ENCODE results near the gene SPACA7.
"Not testable (repeated sequence)": the region's sequence is repeated elsewhere in the genome, so short reads cannot be mapped to it uniquely, and the experiment has no call there.

The SPACA7 gene

DNA sequence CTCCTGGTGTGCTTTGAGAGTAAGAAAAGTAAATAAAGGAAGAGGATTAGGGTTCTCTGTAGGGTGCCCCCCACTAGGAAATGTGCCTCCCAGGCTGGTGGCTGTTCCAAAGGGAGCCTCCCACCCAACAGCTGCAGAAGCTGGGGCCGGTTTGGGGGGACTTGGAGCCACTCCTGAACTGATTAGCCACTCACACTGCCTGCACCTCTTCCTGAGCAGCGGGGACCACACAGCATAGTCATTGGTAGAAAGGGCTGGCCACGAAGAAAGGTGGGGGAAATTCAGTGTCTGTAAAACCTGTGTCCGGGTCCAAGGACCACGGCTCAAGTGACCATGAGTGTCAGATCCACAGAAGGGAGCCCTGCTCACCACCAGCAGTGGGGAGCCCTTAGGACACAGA is 55.6 kb downstream of the SPACA7 start:
- no peak for DNase-seq

DNA sequence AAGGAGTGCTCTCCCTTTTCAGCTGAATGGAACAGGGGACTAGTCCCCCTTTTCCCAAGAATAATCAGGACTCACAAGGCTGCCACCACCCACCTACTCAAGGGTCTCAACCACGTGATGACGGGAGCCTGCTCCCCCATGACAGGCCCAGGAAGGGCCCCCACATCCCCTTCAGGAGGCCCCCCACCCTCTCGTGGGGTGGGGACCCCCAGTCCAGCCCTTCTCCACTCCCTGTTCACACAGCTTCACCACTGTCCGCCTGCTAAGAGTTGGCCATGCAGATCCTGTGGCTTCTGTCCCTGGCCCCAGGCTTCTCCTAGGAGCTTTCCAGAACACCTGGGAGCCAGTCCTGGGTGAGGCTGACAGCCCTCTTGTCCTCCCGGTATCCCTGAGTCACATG is 56.6 kb downstream of the SPACA7 start:
- not testable (repeated sequence) for DNase-seq

DNA sequence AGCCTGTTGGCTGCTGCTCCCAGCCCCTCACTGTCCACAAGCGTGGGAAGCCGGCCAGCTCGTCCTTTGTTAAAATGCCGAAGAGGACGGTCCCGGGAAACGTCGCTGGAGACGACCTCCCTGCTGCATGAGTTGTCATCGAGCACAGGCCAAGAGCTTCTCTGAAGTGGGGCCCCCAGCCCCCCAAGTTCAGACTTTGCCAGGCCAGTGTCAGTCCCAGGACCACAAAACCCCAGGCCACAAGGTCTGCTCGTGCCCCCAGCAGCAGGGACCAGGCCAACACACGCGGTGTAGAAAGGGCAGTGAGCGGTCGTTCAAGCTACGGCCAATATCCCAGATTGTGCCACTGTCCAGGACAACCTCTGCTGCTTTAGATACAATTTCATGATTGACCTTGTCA is 57.4 kb downstream of the SPACA7 start:
- DNase-seq = not testable (repeated sequence)

DNA sequence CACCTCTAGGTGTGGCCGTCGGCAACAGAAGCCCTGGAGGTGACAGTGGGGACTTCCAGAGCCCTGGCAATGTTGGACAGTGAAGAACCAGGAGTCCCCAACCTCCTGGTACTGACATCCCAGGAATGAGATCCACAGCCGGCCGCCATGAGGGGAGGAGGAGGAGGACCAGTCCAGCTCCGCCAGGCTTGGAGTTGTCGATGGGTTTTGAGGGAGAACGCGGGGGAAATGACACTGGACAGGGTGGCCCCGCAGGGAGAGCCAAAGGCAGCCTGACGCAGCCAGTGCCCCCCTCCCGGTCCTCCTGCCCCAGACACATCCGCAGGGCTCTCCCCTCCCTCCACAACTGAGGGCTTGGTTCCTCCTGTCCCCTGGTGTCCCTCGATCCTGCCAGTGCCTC is 57.9 kb downstream of the SPACA7 start:
- no peak for DNase-seq

DNA sequence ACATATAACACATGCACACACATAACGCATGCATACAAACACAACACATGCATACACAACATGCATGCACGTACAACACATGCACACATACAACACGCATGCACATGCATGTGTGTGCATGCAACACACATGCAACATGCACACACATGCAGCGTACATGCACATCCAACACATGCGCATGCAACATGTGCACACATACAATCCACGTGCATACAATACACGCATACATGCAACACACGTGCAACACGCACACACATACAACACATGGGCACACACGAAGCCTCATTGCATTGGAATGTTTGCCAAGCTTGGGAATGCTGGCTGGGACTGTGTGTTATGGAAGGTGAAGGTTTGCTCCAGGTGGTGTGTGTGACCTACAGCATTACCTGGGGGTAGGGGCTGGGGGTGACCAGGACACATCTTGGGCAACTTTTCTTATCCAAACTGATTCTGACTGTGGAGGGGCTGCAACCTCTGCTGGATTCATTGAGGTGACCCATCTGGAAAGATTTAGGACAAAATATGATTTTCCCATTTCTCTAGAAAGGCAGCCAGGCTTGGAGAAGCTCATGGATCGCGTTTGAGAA is 58.9 kb downstream of the SPACA7 start:
- no peak for DNase-seq

DNA sequence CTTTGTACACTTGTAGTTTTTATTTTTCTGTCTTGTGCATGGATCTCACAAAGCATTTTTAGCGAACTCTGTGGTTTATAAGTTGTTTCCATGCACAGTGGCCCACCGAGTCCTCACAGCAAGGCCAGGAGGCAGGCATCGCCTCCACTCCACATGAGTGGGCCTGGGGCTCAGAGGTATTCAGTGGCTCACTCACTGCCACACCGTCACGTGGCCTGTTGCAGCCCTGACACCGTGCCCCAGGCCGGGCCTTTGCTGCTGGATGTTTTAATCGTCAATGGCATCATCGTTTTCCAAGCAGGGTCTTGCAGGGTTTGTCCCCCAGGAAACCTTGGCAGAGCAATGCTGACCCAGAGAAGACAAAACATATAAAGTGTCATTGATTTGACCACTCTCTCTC is 59.8 kb downstream of the SPACA7 start:
- no peak for DNase-seq

DNA sequence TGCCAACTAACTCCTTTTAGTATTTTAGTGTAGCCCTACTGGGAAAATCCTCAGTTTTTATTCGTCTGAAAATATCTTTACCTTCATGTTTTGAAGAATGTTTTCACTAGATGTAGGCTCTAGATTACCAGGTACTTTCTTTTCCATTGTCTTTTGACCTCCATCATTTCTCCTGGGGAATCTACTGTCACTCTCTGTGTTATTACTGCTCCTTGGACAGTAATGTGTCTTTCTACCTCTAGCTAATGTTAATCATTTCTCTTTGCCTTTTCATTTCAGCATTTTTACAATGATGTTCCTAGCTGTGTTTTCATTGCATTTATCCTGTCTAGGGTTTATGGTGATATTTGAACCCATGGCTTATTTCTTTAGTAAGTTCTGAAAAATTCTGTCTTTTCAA is 61.9 kb downstream of the SPACA7 start:
- no peak for DNase-seq

DNA sequence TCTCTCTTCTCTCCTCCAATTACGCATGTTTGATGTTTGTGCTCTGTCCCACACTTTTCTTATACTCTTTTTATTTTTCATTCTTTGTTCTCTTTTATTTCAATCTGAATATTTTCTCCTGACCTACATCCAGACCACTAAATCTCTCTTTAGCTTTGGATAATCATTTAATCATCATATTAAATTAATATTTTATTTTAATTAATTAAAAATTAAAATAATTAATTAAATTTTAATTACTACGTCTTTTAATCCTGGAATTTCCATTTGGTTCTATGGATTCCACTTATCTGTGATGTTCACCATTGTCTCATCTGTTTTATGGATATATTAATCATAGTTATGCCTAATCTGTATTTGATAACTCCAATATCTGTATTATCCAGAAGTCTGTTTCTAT is 62.4 kb downstream of the SPACA7 start:
- no peak for DNase-seq

DNA sequence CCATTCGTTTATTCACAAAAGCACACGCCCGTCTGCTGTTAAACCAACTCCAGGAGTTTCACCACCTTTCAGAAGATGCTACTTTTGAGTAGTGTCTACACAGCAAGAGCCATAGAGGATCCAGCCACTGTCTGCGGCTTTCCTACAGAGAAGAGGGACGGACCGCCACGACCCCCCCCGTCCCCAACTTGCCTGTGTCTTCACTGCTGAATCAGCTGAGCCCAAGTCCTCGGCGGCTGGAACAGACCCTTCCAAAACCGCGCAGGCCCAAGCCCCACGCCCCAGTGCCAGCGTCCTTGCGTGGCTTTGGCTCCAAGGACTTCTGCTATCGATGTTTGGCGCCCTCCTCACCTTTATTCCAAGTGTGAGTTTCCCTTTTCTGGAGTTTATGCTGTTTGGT is 65.1 kb downstream of the SPACA7 start:
- DNase-seq = no peak

DNA sequence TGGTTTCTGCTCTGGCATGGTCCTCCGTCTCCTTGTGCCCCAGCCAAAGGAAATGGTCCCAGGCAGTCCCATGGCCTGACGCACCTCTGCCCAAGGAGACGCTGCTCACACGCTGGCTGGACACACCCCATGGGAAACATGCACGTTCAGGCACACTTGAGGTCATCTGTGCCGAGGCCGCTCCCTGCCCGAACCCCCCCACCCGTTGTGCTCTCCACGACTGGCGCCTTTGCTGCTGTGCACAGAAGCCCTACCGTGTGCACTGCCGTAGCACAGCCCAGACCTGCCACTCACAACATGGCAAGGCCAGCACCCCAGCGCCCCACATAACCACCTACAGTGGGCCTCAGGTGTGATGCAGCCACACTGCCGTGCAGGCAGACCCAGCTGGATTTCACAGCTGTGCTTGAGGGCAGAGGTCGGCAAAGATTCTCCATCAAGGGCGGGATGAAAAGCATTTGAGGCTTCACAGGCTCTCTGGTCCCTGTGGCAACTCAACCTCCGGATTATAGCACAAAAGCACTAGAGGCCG is 65.7 kb downstream of the SPACA7 start:
- no peak for DNase-seq

DNA sequence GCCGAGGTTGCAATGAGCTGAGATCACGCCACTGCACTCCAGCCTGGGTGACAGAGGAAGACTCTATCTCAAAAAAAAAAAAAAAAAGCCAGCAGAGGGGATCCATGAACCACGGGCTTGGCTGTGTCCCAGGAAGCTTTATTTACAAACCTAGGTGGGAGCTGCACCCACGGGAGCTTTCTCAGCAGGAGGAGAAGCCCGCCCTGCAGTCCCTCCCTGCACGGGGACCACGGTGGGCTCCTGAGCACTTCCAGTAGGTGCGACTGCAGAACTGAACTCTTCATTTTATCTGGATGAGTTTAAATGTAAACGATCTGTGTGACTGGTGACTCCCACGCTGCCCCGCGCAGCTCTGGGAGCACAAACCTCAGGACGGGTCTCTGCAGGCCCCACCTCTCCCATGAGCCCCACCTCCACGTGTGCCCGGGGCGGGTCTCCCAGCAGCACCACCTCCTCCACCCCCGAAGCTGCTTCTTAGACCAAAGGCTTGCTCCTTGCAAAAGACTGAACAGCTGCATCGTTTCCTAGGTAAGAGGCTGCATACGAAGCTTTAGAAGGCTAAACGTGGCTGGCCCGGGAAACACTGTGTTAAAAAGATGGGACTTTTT is 66.4 kb downstream of the SPACA7 start:
- no peak for DNase-seq

DNA sequence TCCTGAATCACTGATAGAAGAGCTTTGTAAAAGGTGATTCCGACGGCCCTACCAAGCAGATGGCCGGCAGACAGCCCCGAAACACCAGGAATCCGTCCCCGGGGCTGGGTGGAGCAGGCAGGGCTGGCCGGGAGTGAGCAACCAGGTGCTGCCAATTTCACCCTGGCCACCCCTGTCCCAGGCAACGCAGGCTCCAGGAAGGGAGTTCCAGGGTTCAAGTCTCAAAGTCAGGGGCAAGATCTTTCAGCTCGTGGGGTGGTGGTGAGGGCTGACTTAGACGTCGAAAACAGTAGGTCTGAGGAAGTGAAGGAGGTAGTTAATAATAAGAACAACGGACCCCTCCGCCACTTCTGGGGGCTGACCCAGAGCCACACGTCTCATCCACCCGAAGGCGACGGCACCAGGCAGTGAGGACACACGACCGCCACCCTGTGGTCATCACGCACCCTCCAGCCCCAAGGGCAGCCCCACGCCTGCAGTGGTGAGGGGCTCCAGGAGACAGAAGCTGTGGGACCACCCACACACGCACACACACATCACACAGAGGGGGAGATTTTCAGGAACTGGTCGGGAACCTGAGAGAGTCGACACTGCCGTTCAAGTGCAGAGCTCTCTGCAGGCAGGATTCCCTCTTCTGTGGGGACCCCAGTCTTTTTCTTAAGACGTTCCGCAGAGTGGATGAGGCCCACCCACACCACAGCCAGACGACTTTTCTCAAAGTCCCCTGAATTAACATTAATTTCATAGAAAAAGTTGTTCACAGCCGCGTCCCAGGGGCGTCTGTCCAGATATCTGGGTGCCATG is 67.2 kb downstream of the SPACA7 start:
- no peak for DNase-seq

DNA sequence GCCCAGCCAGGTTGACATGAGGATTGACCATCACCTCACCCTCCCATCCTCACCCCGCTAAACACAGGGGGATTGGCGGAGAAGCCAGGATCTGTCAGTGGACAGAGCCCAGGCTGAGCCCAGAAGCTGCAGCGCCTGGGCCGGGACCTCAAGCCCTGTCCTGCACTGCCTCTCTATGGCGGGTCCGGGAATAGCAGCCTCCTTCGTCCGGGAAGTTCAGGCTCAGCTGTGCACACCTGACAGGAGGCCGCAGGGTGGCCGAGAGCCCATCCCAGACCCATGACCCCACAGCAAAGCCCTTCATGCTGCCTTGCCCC is 67.8 kb downstream of the SPACA7 start:
- no peak for DNase-seq

DNA sequence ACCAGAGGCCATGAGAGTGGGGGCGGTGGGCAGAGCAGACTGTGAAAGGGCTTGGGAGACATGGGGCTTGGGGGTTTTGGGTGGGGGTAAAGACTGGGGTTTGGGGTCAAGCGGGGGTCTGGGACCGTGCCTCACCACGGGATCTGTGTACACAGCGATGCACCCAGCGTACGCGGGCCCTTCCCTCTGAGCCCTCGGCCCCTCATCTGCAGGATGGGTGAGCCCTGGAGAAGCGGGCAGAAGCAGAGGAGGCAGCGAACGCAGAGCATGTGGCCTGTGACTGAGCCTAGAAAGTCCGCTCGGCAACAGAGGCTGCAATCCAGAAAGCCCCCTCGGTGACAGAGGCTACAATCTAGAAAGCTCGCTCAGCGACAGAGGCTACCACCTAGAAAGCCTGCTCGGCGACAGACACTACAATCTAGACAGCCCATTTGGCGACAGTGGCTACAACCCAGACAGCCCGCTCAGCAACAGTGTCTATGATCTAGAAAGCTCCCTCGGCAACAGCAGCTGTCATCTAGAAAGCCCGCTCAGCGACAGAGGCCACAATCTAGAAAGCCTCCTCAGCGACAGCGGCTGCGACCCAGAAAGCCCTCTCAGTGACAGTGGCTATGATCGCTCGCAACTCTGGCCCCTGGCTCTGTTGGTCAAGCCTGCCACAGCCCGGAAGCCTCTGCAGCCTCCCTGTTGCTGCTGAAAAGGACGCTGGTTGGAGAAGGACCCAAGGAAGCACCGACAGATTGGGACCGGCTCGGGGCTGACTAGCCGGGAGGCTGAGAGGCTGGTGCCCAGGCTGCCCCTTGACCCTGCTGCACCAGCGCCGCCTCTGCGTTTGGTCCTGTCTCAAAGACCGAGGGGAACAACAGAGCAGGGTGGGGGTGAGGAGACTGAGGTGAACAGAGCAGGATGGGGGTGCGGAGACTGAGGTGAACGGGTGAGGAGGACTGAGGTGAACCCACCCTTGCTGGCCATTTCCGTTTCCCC is 68.6 kb downstream of the SPACA7 start:
- DNase-seq = no peak

DNA sequence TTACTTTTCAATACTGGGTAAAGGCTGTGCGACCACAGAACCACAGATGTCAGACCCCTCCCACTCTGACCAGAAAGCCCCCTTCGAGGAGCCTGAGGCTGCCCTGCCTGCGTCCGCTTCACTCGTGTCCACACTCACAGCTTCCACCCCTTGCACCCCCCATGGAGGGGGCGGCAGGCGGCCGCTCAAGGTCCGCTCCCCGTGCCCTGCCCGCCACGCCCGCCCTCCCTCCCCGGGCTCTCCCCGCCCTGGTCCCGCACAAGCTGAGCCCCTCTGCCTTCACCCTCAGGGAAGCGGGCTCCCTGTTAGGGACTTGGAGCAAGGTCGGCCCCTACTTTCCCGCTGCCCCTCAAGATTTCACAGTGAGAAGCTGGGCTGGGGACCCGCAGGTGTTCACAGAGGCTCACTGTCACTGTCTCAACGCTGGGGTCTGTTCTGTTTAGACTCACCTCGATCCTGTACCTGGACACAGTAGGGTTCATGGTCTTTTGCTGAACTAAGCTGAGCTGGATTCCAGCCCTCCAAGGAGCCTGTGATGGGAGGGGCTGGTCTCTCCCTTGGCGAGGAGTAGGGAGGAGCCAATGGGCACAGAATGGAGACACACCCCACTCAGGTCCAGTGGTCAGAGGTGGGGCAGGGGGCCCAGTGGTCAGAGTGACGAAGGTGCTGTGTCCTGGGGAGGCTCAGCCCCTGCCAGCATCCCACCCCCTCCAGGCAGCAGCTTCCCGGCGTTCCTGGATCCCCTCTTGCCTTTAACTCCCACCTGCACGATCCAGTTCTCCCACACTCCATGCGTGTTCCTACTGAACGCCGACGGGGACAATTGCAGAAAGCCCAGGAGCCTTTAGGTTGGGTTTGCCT is 69.5 kb downstream of the SPACA7 start:
- DNase-seq = no peak

DNA sequence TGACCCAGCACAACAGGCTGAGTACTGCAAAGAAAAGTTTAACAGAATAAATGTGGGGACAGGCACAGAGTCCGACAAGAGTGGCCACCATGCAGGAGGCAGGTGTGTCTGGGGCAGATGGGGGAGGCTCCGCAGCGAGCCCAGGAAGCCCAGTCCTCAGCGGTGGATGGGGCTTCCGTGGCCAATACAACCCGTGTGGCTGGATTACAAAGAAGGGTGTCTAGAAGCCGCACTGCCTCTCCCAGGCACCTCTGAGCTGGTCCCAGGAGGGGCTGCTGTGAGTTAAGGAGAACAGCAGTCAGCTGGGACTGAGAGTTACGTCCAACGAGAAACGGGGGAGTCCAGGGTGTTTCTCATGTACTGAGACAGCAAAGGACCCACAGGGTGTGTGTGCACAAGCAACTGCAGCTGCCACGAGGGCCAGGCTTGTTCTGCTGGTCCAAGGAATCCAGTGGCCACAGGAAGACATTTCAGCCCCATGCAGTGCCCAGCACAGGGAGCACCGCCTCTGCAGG is 70.2 kb downstream of the SPACA7 start:
- no peak for DNase-seq

DNA sequence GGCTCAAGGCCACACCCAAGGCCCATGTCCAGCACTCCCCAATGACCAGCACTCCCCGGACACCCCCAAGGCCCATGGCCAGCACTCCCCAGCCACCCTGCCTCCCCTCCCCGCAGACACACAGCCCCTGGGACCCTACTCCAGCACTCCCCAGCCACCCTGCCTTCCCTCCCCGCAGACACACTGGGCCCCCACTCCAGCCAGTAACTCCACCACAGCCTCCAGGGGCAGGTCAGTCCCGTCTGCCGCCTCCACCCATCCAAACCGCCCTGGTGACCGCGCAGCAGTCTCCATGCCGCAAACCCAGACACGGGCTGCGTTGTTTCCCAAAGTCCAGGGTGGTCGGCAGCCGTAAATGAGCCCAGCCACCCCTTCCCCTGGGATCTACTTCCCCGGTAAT is 70.7 kb downstream of the SPACA7 start:
- DNase-seq = no peak

DNA sequence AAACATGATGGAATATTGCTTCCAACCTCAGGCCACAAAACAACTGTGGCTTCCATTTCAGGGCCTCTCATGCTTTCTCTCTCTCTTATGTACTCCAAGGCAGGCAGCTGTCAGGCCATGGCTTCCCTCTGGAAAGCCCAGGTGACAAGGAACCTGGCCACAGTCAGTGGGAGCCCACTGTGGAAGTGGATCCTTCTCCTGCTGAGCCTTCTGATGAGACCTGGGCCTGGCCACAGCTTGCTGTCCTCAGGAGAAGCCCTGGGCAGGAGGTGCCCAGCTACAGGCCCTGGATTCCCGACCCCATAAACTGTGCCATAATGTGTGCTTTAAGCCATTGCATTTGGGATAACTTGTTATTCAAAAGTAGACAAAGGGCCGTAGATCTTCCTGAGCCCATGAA is 71.2 kb downstream of the SPACA7 start:
- DNase-seq = no peak

DNA sequence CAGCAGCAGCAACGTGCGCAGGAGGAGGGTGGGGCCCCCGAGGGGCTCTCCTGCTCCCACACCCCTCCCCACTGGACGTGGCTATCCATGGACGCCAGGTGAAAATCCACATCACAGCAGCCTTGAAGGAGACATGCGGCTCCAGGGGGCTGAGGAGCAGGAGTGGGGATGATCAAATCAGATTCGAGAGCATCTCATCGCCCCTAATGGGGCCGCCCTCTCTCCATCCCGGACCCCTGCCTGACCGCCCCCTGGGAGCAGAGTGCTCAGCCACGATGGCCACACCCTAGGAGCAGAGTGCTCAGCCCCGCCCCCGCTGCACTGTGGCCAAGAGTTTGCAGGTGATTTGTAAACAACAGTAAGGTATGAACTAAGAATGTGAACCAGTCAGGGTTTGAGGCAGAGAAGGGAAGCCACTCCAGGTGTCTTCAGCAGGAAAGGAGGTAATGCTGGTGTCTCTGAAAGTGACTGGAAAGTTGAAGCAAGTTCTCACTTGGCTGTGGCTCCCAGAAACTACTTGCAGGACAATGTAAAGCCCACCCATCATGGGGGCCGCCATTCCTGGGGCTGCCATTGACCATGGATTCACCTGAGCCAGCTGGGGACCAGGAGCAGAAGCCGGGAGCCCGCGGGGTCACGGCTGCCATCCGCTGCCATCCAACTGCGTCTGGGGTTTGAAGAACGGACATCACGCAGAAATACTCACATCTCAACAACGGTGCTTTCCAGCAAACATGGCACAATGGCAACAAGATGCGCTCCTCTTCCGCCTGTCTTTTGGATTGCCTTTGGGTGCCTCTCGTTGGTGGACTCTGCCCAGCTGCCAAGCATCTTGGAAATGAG is 71.8 kb downstream of the SPACA7 start:
- DNase-seq = no peak

DNA sequence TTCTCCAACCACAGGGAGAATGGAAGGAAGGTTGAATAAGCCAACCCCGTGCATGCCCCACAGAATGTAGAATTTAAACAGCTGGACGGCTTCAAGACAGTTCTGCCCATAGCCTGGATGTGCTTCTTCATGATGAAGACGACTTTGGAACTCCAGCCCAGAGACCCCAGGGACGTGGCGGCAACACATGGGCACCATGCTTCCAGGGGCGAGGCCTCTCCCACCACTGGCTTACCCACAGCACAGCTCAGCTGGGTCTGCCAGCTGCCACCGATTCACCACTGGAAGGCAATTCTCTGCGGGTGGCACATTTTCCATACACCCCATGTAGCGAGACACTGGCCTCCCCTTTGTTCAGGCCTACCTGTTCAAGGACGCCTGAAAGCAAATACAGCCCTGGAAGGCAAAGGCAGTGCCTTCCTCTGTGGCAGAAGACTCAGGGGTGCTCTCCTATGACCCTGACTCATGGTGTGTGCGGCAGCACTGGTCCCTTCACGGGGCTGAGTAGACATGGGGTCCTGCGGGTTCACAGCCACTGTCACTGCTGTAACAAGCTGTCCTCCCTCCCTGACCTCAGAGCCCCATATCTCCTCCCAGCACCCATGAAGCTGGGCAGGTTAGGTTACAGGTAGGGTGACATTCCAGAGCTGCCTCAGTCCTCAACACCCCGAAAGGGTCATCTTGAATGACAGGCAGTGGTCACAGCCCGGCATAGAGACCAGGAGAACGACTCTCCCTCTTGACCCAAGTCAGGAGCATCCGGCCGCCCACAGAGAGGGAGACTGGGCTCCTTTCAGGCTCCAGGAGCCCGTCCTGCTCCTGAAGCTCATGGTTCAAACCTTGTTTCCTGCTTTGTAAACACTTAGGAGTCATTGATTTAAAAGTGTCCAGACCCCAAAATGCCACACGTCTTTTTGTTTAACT is 72.7 kb downstream of the SPACA7 start:
- no peak for DNase-seq

All from activated effector memory CD4-positive, alpha-beta T cell treated with Interleukin-2 at 50 U/mL for 16 hours (primary cell).